HL-60 (cell line): Measurements from ENCODE around the gene SCIN.

Experiments used
- DNase-seq, 2 experiments: peaks; one replicate each; pipeline ENCODE4 v3.0.0-alpha.2; 2010 to 2020; ENCODE audit warnings: low read depth in 1 of 2, low spot score in 1 of 2
- H3K27ac ChIP-seq: fragments of 250-450 bp; sonication (Bioruptor Pico); replicated peaks from 2 replicates; pipeline ENCODE4 v1.5.1; 2020; ENCODE audit warnings: mild to moderate bottlenecking, moderate library complexity
- H3K27me3 ChIP-seq: fragments of 250-450 bp; sonication (Bioruptor Pico); 2 replicates; pipeline ENCODE4 v1.5.1; 2021; ENCODE audit warnings: mild to moderate bottlenecking, moderate library complexity; ENCODE audit not compliant: insufficient read depth, poor library complexity, severe bottlenecking
- H3K4me3 ChIP-seq: replicated peaks from 2 replicates; pipeline ENCODE4 v1.5.1; 2011; ENCODE audit warnings: mild to moderate bottlenecking, control low read depth, low read length; ENCODE audit not compliant: insufficient read depth
- CTCF ChIP-seq: IDR thresholded peaks from one replicate; pipeline ENCODE4 v1.5.1; 2011; ENCODE audit warnings: low read length, control low read depth, inconsistent platforms; ENCODE audit not compliant: insufficient read depth
- GABPA ChIP-seq: IDR thresholded peaks from 2 replicates; pipeline ENCODE4 v1.6.1; 2012; ENCODE audit warnings: low read depth
- POLR2AphosphoS5 ChIP-seq: IDR thresholded peaks from 2 replicates; pipeline ENCODE4 v1.6.1; 2012; ENCODE audit warnings: low read depth
- REST ChIP-seq: IDR thresholded peaks from 2 replicates; pipeline ENCODE4 v1.6.1; 2012; ENCODE audit warnings: low read depth; ENCODE audit not compliant: insufficient replicate concordance
- SPI1 ChIP-seq: IDR thresholded peaks from 2 replicates; pipeline ENCODE4 v1.6.1; 2012; ENCODE audit warnings: low read depth, mild to moderate bottlenecking, borderline replicate concordance

SCIN gene

GRCh38 chr7:12573885-12574284, 3.4 kb downstream of the SCIN start:
- DNase-seq = no peak

GRCh38 chr7:12578930-12579640, 8.6 kb downstream of the SCIN start:
- Histone ChIP-seq H3K4me3 (no peak overlapping the region), H3K27ac (no peak overlapping the region), H3K27me3 (no peaks in the 10 kb centered on the region)
- no peak for DNase-seq
- no peak for TF ChIP-seq REST
- TF ChIP-seq CTCF = no peak
- no peak for TF ChIP-seq SPI1

More at GRCh38 chr7:12573885-12574284, 3.4 kb downstream of the SCIN start:
- Histone ChIP-seq H3K27ac (no peak overlapping the region), H3K4me3 (no peak overlapping the region), H3K27me3 (no peaks in the 10 kb centered on the region)
- TF ChIP-seq GABPA = no peak
- TF ChIP-seq SPI1 = no peak
- TF ChIP-seq CTCF = no peak
- no peak for TF ChIP-seq POLR2AphosphoS5
- no peak for TF ChIP-seq REST

GRCh38 chr7:12581897-12582296, 11.4 kb downstream of the SCIN start:
- H3K4me3 ChIP-seq = no peak overlapping the region
- no peak for DNase-seq
- no peak for TF ChIP-seq SPI1
- no peak for TF ChIP-seq GABPA
- no peak for TF ChIP-seq POLR2AphosphoS5
- TF ChIP-seq CTCF = no peak
- TF ChIP-seq REST = no peak
- no peak overlapping the region for H3K27ac ChIP-seq
- H3K27me3 ChIP-seq = no peaks in the 10 kb centered on the region
